GM12892 (cell line): ENCODE measurements around the gene CR2.
"Not testable (repeated sequence)": the region's sequence is repeated elsewhere in the genome, so short reads cannot be mapped to it uniquely, and the experiment has no call there.

Source experiments
- DNase-seq: peaks from one replicate; pipeline ENCODE4 v3.0.0; 2011; ENCODE audit not compliant: insufficient read length
- FAIRE-seq: peaks from 2 replicates; lab custom pipeline; 2011; peaks lifted over from hg19 to GRCh38; lab: Jason Lieb, UNC
- POLR2A ChIP-seq: IDR thresholded peaks from 2 replicates; pipeline ENCODE4 v1.6.1; 2011; ENCODE audit warnings: low read depth, low read length, control low read depth
- POLR2AphosphoS5 ChIP-seq: IDR thresholded peaks from 2 replicates; pipeline ENCODE4 v1.6.1; 2011; ENCODE audit warnings: low read depth, low read length, control low read depth
- TAF1 ChIP-seq: IDR thresholded peaks from 2 replicates; pipeline ENCODE4 v1.6.1; 2011; ENCODE audit warnings: low read depth, mild to moderate bottlenecking, control low read depth, low read length, borderline replicate concordance

Gene CR2

GRCh38 chr1:207424570-207425131 lies 29.5 kb upstream of the CR2 start:
- DNase-seq (no peak), FAIRE-seq (peak; percentile 84)
- TF ChIP-seq POLR2A (peak; percentile 30; the same call in 1 of the 2 replicates), TAF1 (no peak), POLR2AphosphoS5 (no peak)

- DNase-seq: no peak
- TF ChIP-seq POLR2A: no peak
- peak; percentile 57 for FAIRE-seq
Measured at GRCh38 chr1:207427832-207428585, 26.1 kb upstream of the CR2 start.

- no peak for DNase-seq
- no peak for TF ChIP-seq POLR2AphosphoS5
- no peak for TF ChIP-seq TAF1
- TF ChIP-seq POLR2A: no peak
- FAIRE-seq: no peak
Measured at GRCh38 chr1:207428783-207429182, 25.3 kb upstream of the CR2 start.

- no peak for DNase-seq
- FAIRE-seq: peak; percentile 94
Measured at GRCh38 chr1:207429963-207430362, 24.2 kb upstream of the CR2 start.

DNA sequence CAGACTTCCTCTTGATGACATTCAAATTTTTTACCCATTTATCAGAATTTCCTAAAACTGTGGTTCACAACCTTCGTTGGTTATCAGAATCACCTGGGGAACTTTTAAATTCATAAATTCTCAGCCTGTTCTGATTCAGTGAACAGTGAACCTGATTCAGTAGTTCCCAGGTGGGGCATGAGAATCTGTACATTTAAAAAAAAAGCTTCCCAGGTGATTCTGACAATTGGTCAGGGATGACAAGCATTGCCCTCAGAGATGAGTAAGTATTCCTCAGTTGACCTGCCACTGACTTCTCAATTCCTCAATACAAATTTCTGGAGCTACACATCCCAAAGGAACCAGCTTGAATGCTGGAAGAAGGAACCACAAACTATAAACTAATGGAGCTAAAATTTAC lies 23.5 kb upstream of the CR2 start:
- TF ChIP-seq POLR2AphosphoS5: no peak
- peak; percentile 76 for FAIRE-seq

More at GRCh38 chr1:207429963-207430362, 24.2 kb upstream of the CR2 start:
- TF ChIP-seq POLR2AphosphoS5 (no peak), POLR2A (no peak), TAF1 (no peak)

DNA sequence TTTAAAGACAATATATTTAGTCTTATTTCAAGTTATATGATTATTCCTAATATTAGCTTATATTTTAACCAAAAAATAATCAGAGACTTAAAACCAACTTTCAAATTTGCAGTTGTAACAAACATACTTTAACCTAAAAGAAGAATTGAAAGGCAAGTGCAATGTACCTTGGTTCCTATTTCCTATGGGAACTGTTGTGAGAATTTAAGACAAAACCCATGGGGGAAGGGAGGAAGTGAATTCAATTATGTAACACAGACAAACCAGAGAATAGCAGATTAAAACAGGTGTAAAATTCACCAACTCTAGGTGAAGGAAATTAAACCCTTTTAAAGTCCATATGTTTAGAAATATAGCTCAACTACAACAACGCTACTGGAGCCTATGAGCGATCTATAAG lies 22.6 kb upstream of the CR2 start:
- TF ChIP-seq TAF1 (no peak), POLR2AphosphoS5 (no peak), POLR2A (no peak)
- FAIRE-seq: peak; percentile 57
- no peak for DNase-seq

More for the DNA sequence above, 23.5 kb upstream of the CR2 start:
- DNase-seq: no peak

- TF ChIP-seq TAF1 (no peak), POLR2AphosphoS5 (no peak), POLR2A (no peak)
- DNase-seq: no peak
- FAIRE-seq: no peak
Measured at GRCh38 chr1:207433435-207433834, 20.7 kb upstream of the CR2 start.

- peak; percentile 60 for FAIRE-seq
- not testable (repeated sequence) for DNase-seq
Measured at GRCh38 chr1:207436746-207437145, 17.4 kb upstream of the CR2 start.

DNA sequence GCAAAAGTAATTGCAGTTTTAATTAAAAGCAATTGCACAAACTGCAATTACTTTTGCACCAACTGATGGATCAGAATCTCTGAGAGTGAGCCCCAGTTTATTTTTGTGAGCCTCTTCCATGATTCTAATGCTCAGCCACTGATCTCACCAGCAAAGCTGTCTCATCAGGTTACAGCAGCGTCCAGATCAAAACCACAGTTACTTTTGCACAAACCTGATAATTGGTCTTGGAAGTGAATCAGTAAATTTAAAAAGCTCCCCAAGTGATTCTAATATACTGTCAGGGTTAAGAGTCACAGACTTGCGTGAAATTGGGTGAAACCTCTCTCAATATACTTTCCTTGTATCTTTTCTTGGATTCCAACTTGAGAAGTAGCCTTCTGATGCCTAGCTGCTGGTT lies 13.5 kb upstream of the CR2 start:
- no peak for DNase-seq
- no peak for FAIRE-seq
- TF ChIP-seq POLR2AphosphoS5: no peak
- TF ChIP-seq POLR2A: no peak
- no peak for TF ChIP-seq TAF1

GRCh38 chr1:207444514-207445217 lies 9.5 kb upstream of the CR2 start:
- DNase-seq (no peak), FAIRE-seq (no peak)
- no peak for TF ChIP-seq POLR2A
- no peak for TF ChIP-seq POLR2AphosphoS5
- TF ChIP-seq TAF1: no peak

DNA sequence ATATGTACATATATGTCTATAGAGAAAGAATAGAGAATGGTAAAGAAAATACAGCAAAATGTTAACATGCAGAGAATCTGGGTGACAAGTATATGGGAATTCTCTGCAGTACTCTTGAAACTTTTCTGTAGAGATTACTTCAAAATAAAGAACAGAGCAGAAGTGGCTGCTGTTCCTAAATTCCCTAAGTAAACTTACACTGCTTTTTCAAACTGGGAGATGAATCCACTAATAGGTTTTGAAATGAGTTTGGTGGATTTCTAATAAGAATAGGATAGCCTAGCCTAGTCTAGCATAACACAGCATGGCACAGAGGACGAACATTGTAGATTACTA lies 450 bp upstream of the CR2 start:
- no peak for FAIRE-seq

GRCh38 chr1:207455183-207455754 lies 1.1 kb downstream of the CR2 start:
- FAIRE-seq: peak; percentile 85
- no peak for DNase-seq

More for the DNA sequence above, 450 bp upstream of the CR2 start:
- TF ChIP-seq TAF1 (no peak), POLR2AphosphoS5 (no peak), POLR2A (no peak)
- no peak for DNase-seq

DNA sequence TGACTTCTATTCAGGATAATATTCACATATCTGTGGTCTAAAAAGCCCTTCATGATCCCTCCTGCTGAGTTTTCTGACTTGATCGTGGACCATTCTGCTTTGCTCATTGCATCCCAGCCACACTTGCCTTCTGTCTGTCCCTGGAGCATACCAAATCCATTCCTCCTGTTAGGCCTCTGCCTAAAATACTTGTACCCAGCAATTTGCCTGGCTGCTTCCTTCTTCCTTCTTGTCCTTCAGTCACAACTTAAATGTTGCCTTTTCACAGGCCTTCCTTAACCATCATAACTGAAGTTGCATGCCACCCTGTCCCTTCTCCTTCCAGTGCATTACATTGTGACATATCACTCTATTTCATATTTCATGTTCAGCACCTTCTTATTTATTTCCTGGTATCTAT lies 4.3 kb downstream of the CR2 start:
- no peak for TF ChIP-seq POLR2AphosphoS5
- TF ChIP-seq TAF1: no peak
- TF ChIP-seq POLR2A: no peak
- FAIRE-seq: peak; percentile 53
- no peak for DNase-seq

More at GRCh38 chr1:207455183-207455754, 1.1 kb downstream of the CR2 start:
- TF ChIP-seq TAF1 (no peak), POLR2A (no peak), POLR2AphosphoS5 (no peak; the same call in 1 of the 2 replicates)
